GOT3 (cell line): ENCODE data around the gene SPAG16.

Experiments used
- DNase-seq: peaks from one replicate; lab custom pipeline; 2025; ENCODE audit warnings: mixed read lengths; lab: John Stamatoyannopoulos, UW

SPAG16 gene

GRCh38 chr2:214380681-214381080 lies 1096.4 kb downstream of the SPAG16 start:
- no peak for DNase-seq

GRCh38 chr2:214382229-214382628 lies 1098.0 kb downstream of the SPAG16 start:
- DNase-seq = no peak

- no peak for DNase-seq
Observed at GRCh38 chr2:214386720-214387119, 1102.5 kb downstream of the SPAG16 start.

GRCh38 chr2:214389334-214389733 lies 1105.1 kb downstream of the SPAG16 start:
- no peak for DNase-seq

GRCh38 chr2:214393796-214394195 lies 1109.5 kb downstream of the SPAG16 start:
- DNase-seq = no peak

GRCh38 chr2:214395040-214395439 lies 1110.8 kb downstream of the SPAG16 start:
- DNase-seq = no peak

GRCh38 chr2:214401580-214401979 lies 1117.3 kb downstream of the SPAG16 start:
- no peak for DNase-seq

- no peak for DNase-seq
Observed at GRCh38 chr2:214410128-214410775, 1126.0 kb downstream of the SPAG16 start.

GRCh38 chr2:214410918-214411554 lies 1126.8 kb downstream of the SPAG16 start, which contains the start of gene VWC2L:
TSS of gene VWC2L (plus strand) at chr2:214411054. CDS start at chr2:214414194, 3,140 bp downstream.
- peak; percentile 6 for DNase-seq

GRCh38 chr2:214412679-214413078 lies 1128.4 kb downstream of the SPAG16 start:
- no peak for DNase-seq

- DNase-seq = no peak
Observed at GRCh38 chr2:214436470-214436869, 1152.2 kb downstream of the SPAG16 start.

GRCh38 chr2:214450118-214450894 lies 1166.0 kb downstream of the SPAG16 start:
- no peak for DNase-seq

- DNase-seq = no peak
Observed at GRCh38 chr2:214451516-214452275, 1167.4 kb downstream of the SPAG16 start.
